Spleen (tissue), 11 donors: Measurements from ENCODE around the gene CGB1. TPM values are rescaled to one million over a fixed set of nuclear protein-coding genes. Genes with fewer than 3 reads are reported as not detected.

ENCODE experiments used
- DNase-seq: peaks from one replicate; pipeline ENCODE4 v3.0.0-alpha.2; 2020
- H3K27ac ChIP-seq, 8 donors: fragments of 200-600 bp; sonication (generic) in 7 of 8; 1 replicate in 4 of 8; 2 replicates in 4 of 8; pipeline versions ENCODE4 v1.5.0 to v1.8.0; 2016 to 2021; ENCODE audit warnings: inconsistent platforms in 4 of 8, mild to moderate bottlenecking in 4 of 8, moderate library complexity in 1 of 8
- H3K27me3 ChIP-seq, 7 donors: fragments of 200-600 bp; sonication (generic) in 6 of 7; replicated peaks in 1 of 7; 1 replicate in 4 of 7; 2 replicates in 3 of 7; pipeline versions ENCODE4 v1.5.0 to v1.8.0; 2016 to 2021; ENCODE audit warnings: inconsistent platforms in 3 of 7, mild to moderate bottlenecking in 1 of 7
- H3K36me3 ChIP-seq, 6 donors: fragments of 200-600 bp; sonication (generic) in 5 of 6; 1 replicate in 4 of 6; 2 replicates in 2 of 6; pipeline versions ENCODE4 v1.5.0 to v1.8.0; 2016 to 2021; ENCODE audit warnings: inconsistent platforms in 2 of 6
- H3K4me1 ChIP-seq, 6 donors: fragments of 200-600 bp; sonication (generic) in 5 of 6; 1 replicate in 3 of 6; 2 replicates in 3 of 6; pipeline versions ENCODE4 v1.5.0 to v1.8.0; 2016 to 2021; ENCODE audit warnings: inconsistent platforms in 3 of 6
- H3K4me3 ChIP-seq, 8 donors: fragments of 200-600 bp; sonication (generic) in 7 of 8; 1 replicate in 4 of 8; 2 replicates in 4 of 8; pipeline versions ENCODE4 v1.5.0 to v1.8.0; 2016 to 2021; ENCODE audit warnings: inconsistent platforms in 4 of 8, mild to moderate bottlenecking in 4 of 8, moderate library complexity in 2 of 8
- H3K9me3 ChIP-seq, 8 donors: fragments of 200-600 bp; sonication (generic) in 7 of 8; 1 replicate in 4 of 8; 2 replicates in 4 of 8; pipeline versions ENCODE4 v1.5.0 to v1.8.0; 2016 to 2021; ENCODE audit warnings: inconsistent platforms in 4 of 8
- POLR2A ChIP-seq, 3 donors: fragments of 450-650 bp; IDR thresholded peaks; one replicate each; pipeline ENCODE4 v1.5.1; 2017; ENCODE audit warnings: antibody characterized with exemption in 3 of 3, mild to moderate bottlenecking in 1 of 3
- POLR2AphosphoS5 ChIP-seq, 3 donors: sonication (generic); formaldehyde crosslinking; IDR thresholded peaks; one replicate each; pipeline ENCODE4 v1.5.1; 2017; ENCODE audit warnings: antibody characterized with exemption in 3 of 3
- WGBS, 5 donors: extraction: QIAGEN DNeasy Blood & Tissue Kit in 3 of 5; methylation state at CpG; one replicate each; pipeline versions ENCODE4 v1.1.5 to v1.1.7; 2013 to 2018; 5-methylcytosine and 5-hydroxymethylcytosine counted together
- intact Hi-C: fragments of 100-400 bp; cut with DNase I; formaldehyde crosslinking; loops from one replicate; pipeline ENCODE4 v1.15.0; 2023; ENCODE audit warnings: low total_unique reads
- polyA plus RNA-seq, 3 donors: library from polyadenylated mRNA; stranded (reverse); fragments of 200-250 nt; gene quantifications; one replicate each; pipeline ENCODE4 v1.2.1, GENCODE V29; 2013
- total RNA-seq, 7 donors: library from RNA; depleted of rRNA in 3 of 7; stranded (reverse); fragments of >200 nt in 3 of 7; fragmentation: NEBNext Ultra II Directional in 4 of 7; extraction: Animal tissue kit (Norgen Biotek cat#: 25700) in 4 of 7; gene quantifications; one replicate each; pipeline versions ENCODE4 v1.1.0 to v1.2.1, GENCODE V29; 2016 to 2021
- TF ChIP-seq, protein P1 (sequence below), 11 experiments: fragments of 200-600 bp in 7 of 11; fragments of 450-650 bp in 4 of 11; sonication (generic) in 4 of 11; IDR thresholded peaks in 8 of 11; conservative IDR thresholded peaks in 3 of 11; 1 replicate in 7 of 11; 2 replicates in 4 of 11; pipeline versions ENCODE4 v1.4.0 to v1.8.0; 2016 to 2021; ENCODE audit warnings: antibody characterized with exemption in 11 of 11, inconsistent platforms in 4 of 11, mild to moderate bottlenecking in 1 of 11
- donor health status: healthy with polysubstance abuse.
- donor health status: DM: no; HTN: no; CAD: no; lungs with moderate emphysema.
- donor health status: DM: no; HTN: no; CAD: no.
- donor health status: Bipolar disorder and iron deficiency.
- donor health status: healthy.
- donor health status: DM: no; HTN: no; CAD: no.
- donor health status: DM: yes; HTN: yes; CAD: no.

The CGB1 gene
- total and polyA plus RNA-seq, 10 donors: 0.35 TPM; not detected in 9

DNA sequence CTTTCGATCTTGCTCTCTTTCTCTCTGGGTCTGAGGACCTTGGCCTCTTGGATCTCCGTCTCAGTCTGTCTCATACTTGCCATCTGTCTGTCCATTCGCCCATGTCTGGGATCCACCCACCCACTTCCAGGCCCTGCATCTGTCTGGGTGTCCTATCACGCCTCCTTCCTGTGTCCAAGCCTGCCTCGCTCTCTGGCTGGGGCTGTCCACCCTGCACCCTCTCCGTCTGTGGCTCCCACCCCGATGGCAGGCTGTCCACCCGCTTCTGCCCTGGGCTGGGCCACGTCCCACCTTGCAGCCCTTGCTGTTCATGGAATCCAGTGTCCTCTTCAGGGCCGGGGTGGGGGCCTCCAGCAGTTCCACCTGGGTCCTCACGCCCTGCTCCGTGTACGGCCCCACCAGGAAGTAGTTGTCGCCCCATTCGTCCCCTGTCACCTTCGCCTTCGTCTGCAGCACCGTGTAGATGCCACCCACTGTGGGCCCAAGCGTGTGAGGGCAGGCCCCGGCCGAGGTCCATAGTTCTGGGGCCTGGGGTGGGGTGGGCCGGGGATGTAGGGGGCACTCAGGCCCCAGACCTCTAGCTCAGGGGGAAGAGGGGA lies 45.6 kb downstream of the CGB1 start:
- H3K36me3 ChIP-seq: peaks cover 0 to 52% (median 8%) of the 10 kb centered on the region in 6 donors
- peak overlapping the region in 2 of 8 donors; percentile 91 to 97 for H3K27ac ChIP-seq
- DNase-seq: no peak
- peaks cover 14 to 56% (median 37%) of the 10 kb centered on the region in 6 donors for H3K4me1 ChIP-seq
- H3K9me3 ChIP-seq: no peaks in the 10 kb centered on the region
- intact Hi-C loops: no loop called here
- H3K27me3 ChIP-seq: no peaks in the 10 kb centered on the region
- H3K4me3 ChIP-seq: peak overlapping the region in 1 of 8 donors; percentile 90
- TF ChIP-seq, protein P1, sequence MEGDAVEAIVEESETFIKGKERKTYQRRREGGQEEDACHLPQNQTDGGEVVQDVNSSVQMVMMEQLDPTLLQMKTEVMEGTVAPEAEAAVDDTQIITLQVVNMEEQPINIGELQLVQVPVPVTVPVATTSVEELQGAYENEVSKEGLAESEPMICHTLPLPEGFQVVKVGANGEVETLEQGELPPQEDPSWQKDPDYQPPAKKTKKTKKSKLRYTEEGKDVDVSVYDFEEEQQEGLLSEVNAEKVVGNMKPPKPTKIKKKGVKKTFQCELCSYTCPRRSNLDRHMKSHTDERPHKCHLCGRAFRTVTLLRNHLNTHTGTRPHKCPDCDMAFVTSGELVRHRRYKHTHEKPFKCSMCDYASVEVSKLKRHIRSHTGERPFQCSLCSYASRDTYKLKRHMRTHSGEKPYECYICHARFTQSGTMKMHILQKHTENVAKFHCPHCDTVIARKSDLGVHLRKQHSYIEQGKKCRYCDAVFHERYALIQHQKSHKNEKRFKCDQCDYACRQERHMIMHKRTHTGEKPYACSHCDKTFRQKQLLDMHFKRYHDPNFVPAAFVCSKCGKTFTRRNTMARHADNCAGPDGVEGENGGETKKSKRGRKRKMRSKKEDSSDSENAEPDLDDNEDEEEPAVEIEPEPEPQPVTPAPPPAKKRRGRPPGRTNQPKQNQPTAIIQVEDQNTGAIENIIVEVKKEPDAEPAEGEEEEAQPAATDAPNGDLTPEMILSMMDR (IDR thresholded peaks at IDR 0.05 in 8 of 11, conservative IDR thresholded peaks at IDR 0.05 in 3 of 11): no peak
- TF ChIP-seq POLR2AphosphoS5 (IDR thresholded peaks at IDR 0.05) (no peak), POLR2A (IDR thresholded peaks at IDR 0.05) (no peak)
- 86 to 97% (median 93%) methylated on average over 20 to 22 of the region's 22 CpGs for whole genome bisulfite sequencing, 5 donors

DNA sequence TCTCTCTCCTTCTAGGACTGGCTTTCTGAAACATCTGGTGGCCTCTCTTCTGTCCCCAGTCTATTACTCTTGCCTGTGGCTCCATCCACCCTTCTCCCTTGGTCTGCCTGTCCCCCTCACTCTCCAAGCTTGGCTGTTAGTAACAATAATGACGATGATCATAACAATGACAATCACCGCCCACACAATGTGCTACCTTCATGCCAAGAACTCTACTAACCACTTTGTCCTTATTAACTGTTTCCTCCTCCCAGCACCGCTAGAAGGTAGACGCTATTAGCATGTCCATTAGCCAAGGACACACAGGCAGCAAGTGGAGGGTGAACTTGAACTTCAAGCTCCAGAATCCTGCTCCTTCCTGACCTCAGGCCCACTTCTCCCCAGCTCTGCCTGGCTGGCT lies 46.3 kb downstream of the CGB1 start:
- Histone ChIP-seq H3K27me3 (no peaks in the 10 kb centered on the region), H3K27ac (no peak overlapping the region), H3K4me3 (no peak overlapping the region), H3K4me1 (peaks cover 14 to 49% (median 34%) of the 10 kb centered on the region in 6 donors), H3K9me3 (no peaks in the 10 kb centered on the region), H3K36me3 (peaks cover 0 to 59% (median 13%) of the 10 kb centered on the region in 6 donors)
- WGBS, 5 donors: 73 to 92% (median 76%) methylated on average over 4 of the region's 4 CpGs
- DNase-seq: no peak
- intact Hi-C loops: no loop called here
- TF ChIP-seq POLR2AphosphoS5 (IDR thresholded peaks at IDR 0.05) (no peak), POLR2A (IDR thresholded peaks at IDR 0.05) (no peak)
- TF ChIP-seq, protein P1 (IDR thresholded peaks at IDR 0.05 in 8 of 11, conservative IDR thresholded peaks at IDR 0.05 in 3 of 11): no peak

DNA sequence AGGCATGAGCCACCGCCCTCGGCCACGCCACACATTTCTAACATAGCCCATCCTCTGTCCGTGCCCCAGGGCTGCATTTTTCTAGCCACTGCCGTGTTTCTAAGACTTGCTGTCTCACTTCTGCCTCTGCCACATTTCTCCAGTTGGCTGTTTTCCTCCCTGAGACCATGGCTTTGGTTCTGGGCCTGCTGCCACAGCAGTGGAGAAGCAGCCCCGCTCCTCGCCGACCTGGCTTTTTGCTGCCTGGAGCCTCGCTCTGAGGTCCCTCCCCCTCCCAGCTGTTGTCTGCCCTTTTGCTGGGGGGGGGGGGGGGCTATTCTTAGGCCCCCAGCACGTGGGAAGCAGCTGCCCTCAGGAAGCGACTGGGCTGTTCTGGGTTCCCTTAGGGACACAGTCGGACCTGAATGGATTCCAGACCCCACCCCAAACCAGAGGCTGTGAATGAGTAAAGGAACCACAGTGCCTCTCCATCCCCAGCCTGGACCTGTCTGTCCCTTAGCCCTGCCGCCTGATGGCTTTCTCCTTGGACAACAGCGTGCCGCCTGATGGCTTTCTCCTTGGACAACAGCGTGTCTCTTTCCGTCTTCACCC lies 46.9 kb downstream of the CGB1 start:
- DNase-seq: no peak
- WGBS, 5 donors: 86 to 93% (median 88%) methylated on average over 15 to 17 of the region's 17 CpGs
- Histone ChIP-seq H3K27ac (no peak overlapping the region), H3K4me3 (no peak overlapping the region), H3K4me1 (peaks cover 13 to 43% (median 28%) of the 10 kb centered on the region in 6 donors), H3K27me3 (no peaks in the 10 kb centered on the region), H3K9me3 (no peaks in the 10 kb centered on the region), H3K36me3 (peaks cover 0 to 65% (median 19%) of the 10 kb centered on the region in 6 donors)
- intact Hi-C loops: no loop called here
- TF ChIP-seq, protein P1 (IDR thresholded peaks at IDR 0.05 in 8 of 11, conservative IDR thresholded peaks at IDR 0.05 in 3 of 11): no peak
- TF ChIP-seq POLR2AphosphoS5 (IDR thresholded peaks at IDR 0.05) (no peak), POLR2A (IDR thresholded peaks at IDR 0.05) (no peak)

DNA sequence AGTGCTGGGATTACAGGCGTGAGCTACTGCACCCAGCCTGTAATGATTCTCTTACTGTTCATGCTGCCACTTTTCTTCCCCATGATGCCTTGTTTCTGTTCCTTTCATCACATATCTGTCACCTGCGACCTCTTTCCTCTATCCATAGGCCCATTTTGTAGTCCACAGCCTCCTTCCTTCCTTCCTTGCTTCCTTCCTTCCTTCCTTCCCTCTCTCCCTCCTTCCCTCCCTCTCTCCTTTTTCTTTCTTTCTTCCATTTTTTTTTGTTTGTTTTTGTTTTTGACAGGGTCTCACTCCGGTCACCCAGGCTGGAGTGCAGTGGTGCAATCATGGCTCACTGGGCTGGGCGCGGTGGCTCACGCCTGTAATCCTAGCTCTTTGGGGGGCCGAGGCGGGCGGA lies 47.8 kb downstream of the CGB1 start:
- TF ChIP-seq POLR2A (IDR thresholded peaks at IDR 0.05): no peak
- TF ChIP-seq POLR2AphosphoS5 (IDR thresholded peaks at IDR 0.05): no peak
- TF ChIP-seq, protein P1 (IDR thresholded peaks at IDR 0.05 in 8 of 11, conservative IDR thresholded peaks at IDR 0.05 in 3 of 11): no peak
- Histone ChIP-seq H3K36me3 (peaks cover 0 to 74% (median 26%) of the 10 kb centered on the region in 6 donors), H3K4me1 (peaks cover 6 to 34% (median 19%) of the 10 kb centered on the region in 6 donors), H3K9me3 (no peaks in the 10 kb centered on the region), H3K4me3 (no peak overlapping the region), H3K27me3 (no peaks in the 10 kb centered on the region), H3K27ac (no peak overlapping the region)
- 87 to 96% (median 92%) methylated on average over 9 of the region's 9 CpGs for WGBS, 5 donors
- intact Hi-C loops: no loop called here
- DNase-seq: no peak
